Activated naive CD4-positive, alpha-beta T cell treated with anti-CD3 and anti-CD28 coated beads, Interleukin-2, amount 50 U/mL, for 24 hours (primary cell): ENCODE data around the gene GABRG3.

Experiments used
- H3K27ac Mint-ChIP-seq: one replicate; pipeline ENCODE4 v1.8.0; 2021; ENCODE audit warnings: mild to moderate bottlenecking, mixed read lengths
- H3K27me3 Mint-ChIP-seq: one replicate; pipeline ENCODE4 v1.8.0; 2021; ENCODE audit warnings: mixed read lengths
- H3K36me3 Mint-ChIP-seq: one replicate; pipeline ENCODE4 v1.8.0; 2021; ENCODE audit warnings: mixed read lengths
- H3K4me1 Mint-ChIP-seq: one replicate; pipeline ENCODE4 v1.8.0; 2021; ENCODE audit warnings: mixed read lengths
- H3K4me3 Mint-ChIP-seq: one replicate; pipeline ENCODE4 v1.8.0; 2021; ENCODE audit warnings: mild to moderate bottlenecking, mixed read lengths
- H3K9me3 Mint-ChIP-seq: one replicate; pipeline ENCODE4 v1.8.0; 2021; ENCODE audit warnings: mixed read lengths

The GABRG3 gene

GRCh38 chr15:27249046-27249759 lies 278.2 kb downstream of the GABRG3 start:
- no peak overlapping the region for H3K27ac Mint-ChIP-seq
- H3K4me1 Mint-ChIP-seq, result no peaks in the 10 kb centered on the region
- H3K27me3 Mint-ChIP-seq, result no peaks in the 10 kb centered on the region
- no peaks in the 10 kb centered on the region for H3K36me3 Mint-ChIP-seq
- H3K4me3 Mint-ChIP-seq, result no peak overlapping the region
- no peaks in the 10 kb centered on the region for H3K9me3 Mint-ChIP-seq

DNA sequence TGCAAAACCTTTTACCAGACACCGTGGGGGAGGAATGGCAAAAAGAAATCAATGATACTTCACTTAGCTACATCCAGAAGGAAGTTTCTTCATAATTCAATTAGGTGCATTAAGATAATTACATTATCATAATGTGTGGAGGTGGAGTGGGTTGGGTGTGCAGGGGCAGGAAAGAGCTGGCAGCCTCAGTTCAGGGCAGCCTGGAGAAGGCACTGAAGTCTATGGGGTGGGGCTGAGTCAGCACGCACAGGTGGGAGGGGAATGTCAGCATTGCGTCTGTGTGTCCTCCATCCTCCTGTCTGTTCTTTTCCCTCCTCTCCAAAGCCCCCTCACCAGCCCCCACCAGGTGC lies 278.8 kb downstream of the GABRG3 start:
- H3K27me3 Mint-ChIP-seq, result no peaks in the 10 kb centered on the region
- no peaks in the 10 kb centered on the region for H3K36me3 Mint-ChIP-seq
- no peaks in the 10 kb centered on the region for H3K9me3 Mint-ChIP-seq
- H3K4me3 Mint-ChIP-seq, result no peak overlapping the region
- H3K27ac Mint-ChIP-seq, result no peak overlapping the region
- H3K4me1 Mint-ChIP-seq, result no peaks in the 10 kb centered on the region

DNA sequence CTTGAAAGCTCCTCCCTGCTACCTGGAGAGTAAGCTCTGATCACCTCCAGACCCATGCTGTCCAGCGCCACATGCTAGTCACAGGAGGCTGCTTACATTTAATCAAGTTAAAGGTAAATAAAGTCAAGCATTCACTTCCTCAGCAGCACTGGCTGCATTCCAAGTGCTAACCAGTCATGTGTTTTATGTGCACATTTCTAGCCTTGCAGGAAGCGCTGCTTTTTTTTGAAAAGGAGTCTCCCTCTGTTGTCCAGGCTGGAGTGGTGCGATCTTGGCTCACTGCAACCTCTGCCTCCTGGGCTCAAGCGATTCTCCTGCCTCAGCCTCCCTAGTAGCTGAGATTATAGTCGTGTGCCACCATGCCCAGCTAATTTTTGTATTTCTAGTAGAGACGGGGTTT lies 279.2 kb downstream of the GABRG3 start:
- Mint-ChIP-seq H3K4me1 (no peaks in the 10 kb centered on the region), H3K9me3 (no peaks in the 10 kb centered on the region), H3K27ac (no peak overlapping the region), H3K4me3 (no peak overlapping the region), H3K36me3 (no peaks in the 10 kb centered on the region), H3K27me3 (no peaks in the 10 kb centered on the region)

DNA sequence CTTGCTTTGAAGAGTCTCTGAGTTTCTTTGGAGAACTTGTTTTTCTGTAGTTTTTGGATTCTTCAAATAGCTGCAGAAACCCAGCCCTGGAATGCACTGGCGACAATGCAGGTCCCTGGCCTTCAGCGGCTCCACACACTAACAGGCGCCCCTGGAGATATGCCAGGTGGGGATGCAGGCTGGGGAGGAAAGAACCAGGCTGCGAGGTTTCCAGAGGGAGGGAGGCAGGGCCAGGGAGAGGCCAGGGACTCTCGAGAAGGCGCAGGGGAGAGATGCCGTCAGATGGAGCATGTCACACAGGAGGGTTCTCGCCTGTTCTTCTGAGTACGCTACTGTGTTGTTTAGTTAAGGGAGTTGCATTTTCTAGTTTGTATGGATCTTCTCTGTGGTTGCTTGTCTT lies 283.1 kb downstream of the GABRG3 start:
- H3K4me1 Mint-ChIP-seq, result no peaks in the 10 kb centered on the region
- H3K27ac Mint-ChIP-seq, result no peak overlapping the region
- H3K4me3 Mint-ChIP-seq, result no peak overlapping the region
- peaks cover 1% of the 10 kb centered on the region for H3K27me3 Mint-ChIP-seq
- no peaks in the 10 kb centered on the region for H3K36me3 Mint-ChIP-seq
- H3K9me3 Mint-ChIP-seq, result no peaks in the 10 kb centered on the region

GRCh38 chr15:27254801-27255200 lies 283.8 kb downstream of the GABRG3 start:
- Mint-ChIP-seq H3K27ac (no peak overlapping the region), H3K4me3 (no peak overlapping the region), H3K9me3 (no peaks in the 10 kb centered on the region), H3K4me1 (no peaks in the 10 kb centered on the region), H3K36me3 (no peaks in the 10 kb centered on the region), H3K27me3 (peaks cover 1% of the 10 kb centered on the region)

GRCh38 chr15:27256446-27256845 lies 285.5 kb downstream of the GABRG3 start:
- H3K4me3 Mint-ChIP-seq, result no peak overlapping the region
- H3K27ac Mint-ChIP-seq, result no peak overlapping the region
- H3K36me3 Mint-ChIP-seq, result no peaks in the 10 kb centered on the region
- no peaks in the 10 kb centered on the region for H3K9me3 Mint-ChIP-seq
- no peaks in the 10 kb centered on the region for H3K4me1 Mint-ChIP-seq
- peaks cover 1% of the 10 kb centered on the region for H3K27me3 Mint-ChIP-seq

DNA sequence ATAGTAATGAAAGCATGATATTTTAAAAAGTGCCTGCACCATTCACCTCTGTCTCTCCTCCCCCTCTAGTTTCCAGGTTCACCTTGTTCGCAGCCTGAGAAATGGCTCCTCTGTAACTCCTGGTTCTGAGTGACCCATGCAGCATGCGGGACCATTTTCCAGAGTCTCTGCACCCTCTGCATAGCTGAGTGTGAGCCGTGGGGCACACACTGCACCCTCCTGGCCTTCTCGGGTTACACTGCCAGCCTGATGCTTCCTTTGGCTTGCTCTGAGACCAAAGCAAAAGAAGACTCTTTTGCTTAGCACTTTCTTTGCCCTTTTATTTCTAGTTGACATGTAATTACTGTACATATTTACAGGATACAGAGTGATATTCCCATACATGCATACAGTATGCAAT lies 287.3 kb downstream of the GABRG3 start:
- no peak overlapping the region for H3K4me3 Mint-ChIP-seq
- H3K4me1 Mint-ChIP-seq, result no peaks in the 10 kb centered on the region
- H3K27ac Mint-ChIP-seq, result no peak overlapping the region
- H3K9me3 Mint-ChIP-seq, result peaks cover 7% of the 10 kb centered on the region
- peaks cover 1% of the 10 kb centered on the region for H3K27me3 Mint-ChIP-seq
- H3K36me3 Mint-ChIP-seq, result no peaks in the 10 kb centered on the region

- no peaks in the 10 kb centered on the region for H3K4me1 Mint-ChIP-seq
- H3K9me3 Mint-ChIP-seq, result peaks cover 20% of the 10 kb centered on the region
- no peak overlapping the region for H3K4me3 Mint-ChIP-seq
- no peak overlapping the region for H3K27ac Mint-ChIP-seq
- H3K36me3 Mint-ChIP-seq, result no peaks in the 10 kb centered on the region
- peaks cover 1% of the 10 kb centered on the region for H3K27me3 Mint-ChIP-seq
Measured at GRCh38 chr15:27260523-27260922, 289.5 kb downstream of the GABRG3 start.

- Mint-ChIP-seq H3K27me3 (no peaks in the 10 kb centered on the region), H3K4me3 (no peak overlapping the region), H3K4me1 (no peaks in the 10 kb centered on the region)
Measured at GRCh38 chr15:27268923-27269322, 297.9 kb downstream of the GABRG3 start.

DNA sequence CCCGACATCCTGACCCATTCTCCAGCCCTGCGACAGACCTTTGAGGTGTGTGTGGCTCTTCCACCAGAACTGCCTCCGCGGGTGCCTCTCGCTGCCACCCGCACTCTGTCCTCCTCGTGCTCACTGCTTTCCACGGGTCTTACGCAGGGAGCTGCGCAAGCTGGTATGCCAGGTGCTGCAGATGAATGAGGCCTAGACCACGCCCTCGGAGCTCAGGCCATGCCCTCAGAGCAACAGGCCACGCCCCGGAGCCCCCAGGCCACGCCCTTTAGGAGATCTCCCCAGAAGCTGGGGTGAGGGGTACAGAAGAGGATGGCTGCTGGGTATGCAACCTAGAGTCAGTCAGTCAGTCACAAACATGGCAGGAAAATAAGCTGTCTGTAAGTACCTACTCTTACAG lies 300.3 kb downstream of the GABRG3 start:
- no peak overlapping the region for H3K27ac Mint-ChIP-seq
- H3K36me3 Mint-ChIP-seq, result no peaks in the 10 kb centered on the region
- peaks cover 22% of the 10 kb centered on the region for H3K9me3 Mint-ChIP-seq

More at GRCh38 chr15:27268923-27269322, 297.9 kb downstream of the GABRG3 start:
- Mint-ChIP-seq H3K9me3 (peaks cover 34% of the 10 kb centered on the region), H3K36me3 (no peaks in the 10 kb centered on the region), H3K27ac (no peak overlapping the region)

DNA sequence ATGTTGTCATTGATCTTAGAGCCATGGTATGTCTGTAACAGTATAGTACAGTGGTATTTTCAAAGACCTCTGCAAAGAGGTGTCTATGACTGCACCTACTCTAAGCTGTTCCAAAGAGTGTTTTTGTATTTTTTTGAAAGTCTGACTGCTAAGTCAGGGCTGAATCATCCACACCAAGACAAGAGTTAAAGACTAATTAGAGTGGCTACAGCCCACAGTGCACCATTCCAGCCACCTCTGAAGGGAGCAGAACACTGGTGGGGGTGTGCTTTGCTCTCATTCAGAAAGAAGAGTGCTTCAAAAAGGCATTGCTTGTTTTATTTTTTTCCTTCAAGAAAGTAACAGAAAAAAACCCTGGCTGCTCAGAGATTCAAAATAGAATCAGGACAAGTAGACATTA lies 301.4 kb downstream of the GABRG3 start:
- H3K9me3 Mint-ChIP-seq, result peaks cover 13% of the 10 kb centered on the region

More for the DNA sequence above, 300.3 kb downstream of the GABRG3 start:
- H3K27me3 Mint-ChIP-seq, result no peaks in the 10 kb centered on the region
- H3K4me1 Mint-ChIP-seq, result no peaks in the 10 kb centered on the region
- no peak overlapping the region for H3K4me3 Mint-ChIP-seq

GRCh38 chr15:27273506-27273905 lies 302.5 kb downstream of the GABRG3 start:
- Mint-ChIP-seq H3K36me3 (no peaks in the 10 kb centered on the region), H3K27ac (no peak overlapping the region), H3K4me3 (no peak overlapping the region), H3K27me3 (no peaks in the 10 kb centered on the region), H3K9me3 (peaks cover 6% of the 10 kb centered on the region), H3K4me1 (no peaks in the 10 kb centered on the region)

More for the DNA sequence above, 301.4 kb downstream of the GABRG3 start:
- Mint-ChIP-seq H3K4me3 (no peak overlapping the region), H3K36me3 (no peaks in the 10 kb centered on the region), H3K27me3 (no peaks in the 10 kb centered on the region), H3K27ac (no peak overlapping the region), H3K4me1 (no peaks in the 10 kb centered on the region)

DNA sequence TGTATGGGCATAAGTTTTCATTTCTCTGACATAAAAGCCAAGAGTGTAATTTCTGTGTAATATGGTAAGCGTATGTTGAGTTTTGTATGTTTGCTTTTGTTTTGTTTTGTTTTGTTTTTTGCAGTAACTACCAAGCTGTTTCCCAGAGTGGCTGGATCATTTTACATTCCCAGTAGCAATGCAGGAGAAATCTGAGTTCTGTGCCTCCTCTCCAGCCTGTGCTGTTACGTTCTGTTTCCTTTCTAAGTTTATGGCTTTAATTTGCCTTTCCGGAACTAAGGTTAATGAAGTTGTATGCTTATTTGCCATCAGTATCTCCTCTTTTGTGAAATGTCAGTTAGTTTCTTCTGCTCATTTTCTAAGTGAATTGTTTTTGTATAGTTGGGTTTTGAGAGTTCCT lies 307.8 kb downstream of the GABRG3 start:
- no peak overlapping the region for H3K4me3 Mint-ChIP-seq
- H3K27me3 Mint-ChIP-seq, result no peaks in the 10 kb centered on the region
- H3K27ac Mint-ChIP-seq, result no peak overlapping the region
- no peaks in the 10 kb centered on the region for H3K4me1 Mint-ChIP-seq
- no peaks in the 10 kb centered on the region for H3K9me3 Mint-ChIP-seq
- no peaks in the 10 kb centered on the region for H3K36me3 Mint-ChIP-seq

DNA sequence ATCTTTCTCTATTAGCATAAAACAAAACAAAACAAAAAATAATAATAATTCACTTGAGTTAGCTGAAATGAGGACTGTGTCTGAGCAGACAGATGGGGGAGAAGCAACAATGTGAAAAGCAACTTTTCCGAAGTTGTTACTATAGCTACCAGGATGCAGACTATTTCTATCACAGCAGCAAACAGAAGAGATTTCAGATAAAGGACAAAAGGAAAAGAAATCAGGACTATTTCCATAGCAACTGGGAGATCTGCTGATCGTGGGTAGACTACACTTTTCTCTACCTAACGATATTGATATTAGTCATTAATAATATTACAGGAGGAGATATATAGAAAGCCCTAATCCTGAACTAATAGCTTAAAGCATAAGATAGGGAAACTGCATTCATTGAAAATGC lies 321.7 kb downstream of the GABRG3 start:
- Mint-ChIP-seq H3K9me3 (peaks cover 5% of the 10 kb centered on the region), H3K27me3 (no peaks in the 10 kb centered on the region), H3K27ac (no peak overlapping the region), H3K4me1 (no peaks in the 10 kb centered on the region), H3K4me3 (no peak overlapping the region), H3K36me3 (no peaks in the 10 kb centered on the region)

DNA sequence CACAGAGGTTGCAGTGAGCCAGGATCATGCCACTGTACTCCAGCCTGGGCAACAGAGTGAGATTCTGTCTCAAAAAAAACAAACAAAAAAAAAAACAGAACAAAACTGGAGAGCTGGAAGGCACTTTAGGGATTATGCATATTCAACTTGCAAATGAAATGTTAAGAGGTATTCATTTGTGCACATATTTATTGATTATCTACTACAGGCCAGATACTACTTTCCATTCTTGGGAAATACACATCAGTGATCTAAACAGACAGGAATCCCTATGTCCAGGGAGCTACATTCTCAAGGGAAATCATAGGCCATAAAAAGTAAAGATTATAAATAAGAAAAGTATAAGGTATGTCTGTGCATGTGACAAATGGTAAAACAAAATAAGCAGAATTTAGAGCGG lies 322.6 kb downstream of the GABRG3 start:
- no peaks in the 10 kb centered on the region for H3K27me3 Mint-ChIP-seq
- no peak overlapping the region for H3K4me3 Mint-ChIP-seq
- H3K36me3 Mint-ChIP-seq, result no peaks in the 10 kb centered on the region
- H3K4me1 Mint-ChIP-seq, result no peaks in the 10 kb centered on the region
- peaks cover 5% of the 10 kb centered on the region for H3K9me3 Mint-ChIP-seq
- H3K27ac Mint-ChIP-seq, result no peak overlapping the region

- no peaks in the 10 kb centered on the region for H3K36me3 Mint-ChIP-seq
- no peak overlapping the region for H3K4me3 Mint-ChIP-seq
- no peaks in the 10 kb centered on the region for H3K4me1 Mint-ChIP-seq
- no peaks in the 10 kb centered on the region for H3K27me3 Mint-ChIP-seq
- peaks cover 9% of the 10 kb centered on the region for H3K9me3 Mint-ChIP-seq
- H3K27ac Mint-ChIP-seq, result no peak overlapping the region
Measured at GRCh38 chr15:27317736-27318135, 346.8 kb downstream of the GABRG3 start.

GRCh38 chr15:27323801-27324200 lies 352.8 kb downstream of the GABRG3 start:
- no peaks in the 10 kb centered on the region for H3K9me3 Mint-ChIP-seq
- H3K36me3 Mint-ChIP-seq, result no peaks in the 10 kb centered on the region
- H3K4me3 Mint-ChIP-seq, result no peak overlapping the region
- H3K4me1 Mint-ChIP-seq, result no peaks in the 10 kb centered on the region
- H3K27me3 Mint-ChIP-seq, result no peaks in the 10 kb centered on the region
- no peak overlapping the region for H3K27ac Mint-ChIP-seq
